WTC11 (cell line): ENCODE results near the gene CPEB4.

Source experiments
- ETV6 ChIP-seq: sonication (generic); formaldehyde crosslinking; IDR thresholded peaks from 2 replicates; pipeline ENCODE4 v1.8.1; 2022; ENCODE audit warnings: mild to moderate bottlenecking, missing genetic modification reagents
- JUN ChIP-seq: sonication (generic); formaldehyde crosslinking; IDR thresholded peaks from 2 replicates; pipeline ENCODE4 v1.8.0; 2023; ENCODE audit warnings: mild to moderate bottlenecking, missing genetic modification reagents
- NR1H2 ChIP-seq: sonication (generic); formaldehyde crosslinking; IDR thresholded peaks from 2 replicates; pipeline ENCODE4 v1.9.0; 2021; ENCODE audit warnings: mild to moderate bottlenecking, moderate library complexity, missing genetic modification reagents
- RELA ChIP-seq: sonication (generic); formaldehyde crosslinking; IDR thresholded peaks from 2 replicates; pipeline ENCODE4 v1.8.1; 2022; ENCODE audit warnings: missing genetic modification reagents, mild to moderate bottlenecking, borderline replicate concordance
- SP1 ChIP-seq: sonication (generic); formaldehyde crosslinking; conservative IDR thresholded peaks from 2 replicates; pipeline ENCODE4 v1.8.1; 2022; ENCODE audit warnings: missing genetic modification reagents
- ZNF232 ChIP-seq: sonication (generic); formaldehyde crosslinking; IDR thresholded peaks from 2 replicates; pipeline ENCODE4 v1.8.0; 2022; ENCODE audit warnings: mild to moderate bottlenecking, missing genetic modification reagents
- TF ChIP-seq, protein P1 (sequence below): sonication (generic); formaldehyde crosslinking; IDR thresholded peaks from 2 replicates; pipeline ENCODE4 v1.8.1; 2023; ENCODE audit warnings: mild to moderate bottlenecking, missing genetic modification reagents
- TF ChIP-seq, protein P2 (sequence below): fragments of 200-600 bp; IDR thresholded peaks from 2 replicates; pipeline ENCODE4 v1.8.0; 2022; ENCODE audit warnings: antibody characterized with exemption
- TF ChIP-seq, protein P3 (sequence below): sonication (generic); formaldehyde crosslinking; IDR thresholded peaks from 2 replicates; pipeline ENCODE4 v1.8.1; 2023; ENCODE audit warnings: mild to moderate bottlenecking, missing genetic modification reagents, moderate library complexity
- TF ChIP-seq, protein P4 (sequence below): sonication (generic); formaldehyde crosslinking; IDR thresholded peaks from 2 replicates; pipeline ENCODE4 v1.8.0; 2022; ENCODE audit warnings: mild to moderate bottlenecking, missing genetic modification reagents
- TF ChIP-seq, protein P5 (sequence below): sonication (generic); formaldehyde crosslinking; IDR thresholded peaks from 2 replicates; pipeline ENCODE4 v1.8.0; 2022; ENCODE audit warnings: mild to moderate bottlenecking, missing genetic modification reagents
- TF ChIP-seq, protein P6 (sequence below): sonication (generic); formaldehyde crosslinking; IDR thresholded peaks from 2 replicates; pipeline ENCODE4 v1.8.1; 2022; ENCODE audit warnings: low read depth, missing genetic modification reagents, borderline replicate concordance
- TF ChIP-seq, protein P7 (sequence below): sonication (generic); formaldehyde crosslinking; IDR thresholded peaks from 2 replicates; pipeline ENCODE4 v1.8.1; 2023; ENCODE audit warnings: mild to moderate bottlenecking, missing genetic modification reagents, moderate library complexity

DNA sequence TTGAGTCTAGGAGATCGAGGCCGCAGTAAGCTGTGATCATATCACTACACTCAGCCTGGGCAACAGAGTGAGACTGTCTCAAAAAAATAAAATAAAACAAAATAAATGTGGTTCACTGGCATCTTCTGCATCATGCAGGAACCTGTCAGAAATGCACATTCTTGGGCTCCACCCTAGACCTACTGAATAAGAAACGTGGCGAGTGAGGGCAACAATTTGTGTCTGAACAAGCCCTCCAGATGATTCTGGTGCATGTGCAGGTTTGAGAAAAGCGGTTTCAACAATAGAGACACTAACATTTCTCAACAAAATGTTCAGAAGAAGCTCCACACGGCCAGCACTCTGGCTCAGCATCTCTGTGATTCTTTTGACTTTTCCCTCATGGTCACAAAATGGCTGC lies 42.8 kb upstream of the CPEB4 start:
- TF ChIP-seq, protein P1, sequence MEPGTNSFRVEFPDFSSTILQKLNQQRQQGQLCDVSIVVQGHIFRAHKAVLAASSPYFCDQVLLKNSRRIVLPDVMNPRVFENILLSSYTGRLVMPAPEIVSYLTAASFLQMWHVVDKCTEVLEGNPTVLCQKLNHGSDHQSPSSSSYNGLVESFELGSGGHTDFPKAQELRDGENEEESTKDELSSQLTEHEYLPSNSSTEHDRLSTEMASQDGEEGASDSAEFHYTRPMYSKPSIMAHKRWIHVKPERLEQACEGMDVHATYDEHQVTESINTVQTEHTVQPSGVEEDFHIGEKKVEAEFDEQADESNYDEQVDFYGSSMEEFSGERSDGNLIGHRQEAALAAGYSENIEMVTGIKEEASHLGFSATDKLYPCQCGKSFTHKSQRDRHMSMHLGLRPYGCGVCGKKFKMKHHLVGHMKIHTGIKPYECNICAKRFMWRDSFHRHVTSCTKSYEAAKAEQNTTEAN (CRISPR knock-in tag): no peak
- TF ChIP-seq ETV6 (CRISPR knock-in tag): no peak
- TF ChIP-seq, protein P2, sequence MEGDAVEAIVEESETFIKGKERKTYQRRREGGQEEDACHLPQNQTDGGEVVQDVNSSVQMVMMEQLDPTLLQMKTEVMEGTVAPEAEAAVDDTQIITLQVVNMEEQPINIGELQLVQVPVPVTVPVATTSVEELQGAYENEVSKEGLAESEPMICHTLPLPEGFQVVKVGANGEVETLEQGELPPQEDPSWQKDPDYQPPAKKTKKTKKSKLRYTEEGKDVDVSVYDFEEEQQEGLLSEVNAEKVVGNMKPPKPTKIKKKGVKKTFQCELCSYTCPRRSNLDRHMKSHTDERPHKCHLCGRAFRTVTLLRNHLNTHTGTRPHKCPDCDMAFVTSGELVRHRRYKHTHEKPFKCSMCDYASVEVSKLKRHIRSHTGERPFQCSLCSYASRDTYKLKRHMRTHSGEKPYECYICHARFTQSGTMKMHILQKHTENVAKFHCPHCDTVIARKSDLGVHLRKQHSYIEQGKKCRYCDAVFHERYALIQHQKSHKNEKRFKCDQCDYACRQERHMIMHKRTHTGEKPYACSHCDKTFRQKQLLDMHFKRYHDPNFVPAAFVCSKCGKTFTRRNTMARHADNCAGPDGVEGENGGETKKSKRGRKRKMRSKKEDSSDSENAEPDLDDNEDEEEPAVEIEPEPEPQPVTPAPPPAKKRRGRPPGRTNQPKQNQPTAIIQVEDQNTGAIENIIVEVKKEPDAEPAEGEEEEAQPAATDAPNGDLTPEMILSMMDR: no peak
- TF ChIP-seq, protein P3, sequence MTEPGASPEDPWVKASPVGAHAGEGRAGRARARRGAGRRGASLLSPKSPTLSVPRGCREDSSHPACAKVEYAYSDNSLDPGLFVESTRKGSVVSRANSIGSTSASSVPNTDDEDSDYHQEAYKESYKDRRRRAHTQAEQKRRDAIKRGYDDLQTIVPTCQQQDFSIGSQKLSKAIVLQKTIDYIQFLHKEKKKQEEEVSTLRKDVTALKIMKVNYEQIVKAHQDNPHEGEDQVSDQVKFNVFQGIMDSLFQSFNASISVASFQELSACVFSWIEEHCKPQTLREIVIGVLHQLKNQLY (CRISPR knock-in tag): no peak
- TF ChIP-seq, protein P4, sequence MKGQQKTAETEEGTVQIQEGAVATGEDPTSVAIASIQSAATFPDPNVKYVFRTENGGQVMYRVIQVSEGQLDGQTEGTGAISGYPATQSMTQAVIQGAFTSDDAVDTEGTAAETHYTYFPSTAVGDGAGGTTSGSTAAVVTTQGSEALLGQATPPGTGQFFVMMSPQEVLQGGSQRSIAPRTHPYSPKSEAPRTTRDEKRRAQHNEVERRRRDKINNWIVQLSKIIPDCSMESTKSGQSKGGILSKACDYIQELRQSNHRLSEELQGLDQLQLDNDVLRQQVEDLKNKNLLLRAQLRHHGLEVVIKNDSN: no peak
- TF ChIP-seq NR1H2 (CRISPR knock-in tag): no peak
- TF ChIP-seq ZNF232: no peak
- TF ChIP-seq SP1 (CRISPR knock-in tag): no peak
- TF ChIP-seq, protein P5, sequence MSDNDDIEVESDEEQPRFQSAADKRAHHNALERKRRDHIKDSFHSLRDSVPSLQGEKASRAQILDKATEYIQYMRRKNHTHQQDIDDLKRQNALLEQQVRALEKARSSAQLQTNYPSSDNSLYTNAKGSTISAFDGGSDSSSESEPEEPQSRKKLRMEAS: no peak
- TF ChIP-seq, protein P6, sequence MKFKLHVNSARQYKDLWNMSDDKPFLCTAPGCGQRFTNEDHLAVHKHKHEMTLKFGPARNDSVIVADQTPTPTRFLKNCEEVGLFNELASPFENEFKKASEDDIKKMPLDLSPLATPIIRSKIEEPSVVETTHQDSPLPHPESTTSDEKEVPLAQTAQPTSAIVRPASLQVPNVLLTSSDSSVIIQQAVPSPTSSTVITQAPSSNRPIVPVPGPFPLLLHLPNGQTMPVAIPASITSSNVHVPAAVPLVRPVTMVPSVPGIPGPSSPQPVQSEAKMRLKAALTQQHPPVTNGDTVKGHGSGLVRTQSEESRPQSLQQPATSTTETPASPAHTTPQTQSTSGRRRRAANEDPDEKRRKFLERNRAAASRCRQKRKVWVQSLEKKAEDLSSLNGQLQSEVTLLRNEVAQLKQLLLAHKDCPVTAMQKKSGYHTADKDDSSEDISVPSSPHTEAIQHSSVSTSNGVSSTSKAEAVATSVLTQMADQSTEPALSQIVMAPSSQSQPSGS (CRISPR knock-in tag): no peak
- TF ChIP-seq, protein P7, sequence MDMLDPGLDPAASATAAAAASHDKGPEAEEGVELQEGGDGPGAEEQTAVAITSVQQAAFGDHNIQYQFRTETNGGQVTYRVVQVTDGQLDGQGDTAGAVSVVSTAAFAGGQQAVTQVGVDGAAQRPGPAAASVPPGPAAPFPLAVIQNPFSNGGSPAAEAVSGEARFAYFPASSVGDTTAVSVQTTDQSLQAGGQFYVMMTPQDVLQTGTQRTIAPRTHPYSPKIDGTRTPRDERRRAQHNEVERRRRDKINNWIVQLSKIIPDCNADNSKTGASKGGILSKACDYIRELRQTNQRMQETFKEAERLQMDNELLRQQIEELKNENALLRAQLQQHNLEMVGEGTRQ (CRISPR knock-in tag): no peak
- TF ChIP-seq JUN (CRISPR knock-in tag): no peak
- no peak for TF ChIP-seq RELA
